Esophagus squamous epithelium (tissue), 5 donors: Measurements from ENCODE around the gene BRME1. TPM values are rescaled to one million over a fixed set of nuclear protein-coding genes. Genes with fewer than 3 reads are reported as not detected.

ENCODE experiments used
- DNase-seq: peaks from one replicate; lab custom pipeline; 2025; lab: John Stamatoyannopoulos, UW
- H3K27ac ChIP-seq, 4 donors: fragments of 200-600 bp; sonication (generic); one replicate each; pipeline ENCODE4 v1.5.1; 2016 to 2019; ENCODE audit warnings: mild to moderate bottlenecking in 1 of 4
- H3K27me3 ChIP-seq, 4 donors: fragments of 200-600 bp; sonication (generic); 1 replicate in 3 of 4; 2 replicates in 1 of 4; pipeline versions ENCODE4 v1.5.1 to v1.6.0; 2017 to 2021; ENCODE audit warnings: antibody characterized with exemption in 1 of 4
- H3K36me3 ChIP-seq, 3 donors: fragments of 200-600 bp; sonication (generic); one replicate each; pipeline ENCODE4 v1.5.1; 2016 to 2019
- H3K4me1 ChIP-seq, 3 donors: fragments of 200-600 bp; sonication (generic); one replicate each; pipeline ENCODE4 v1.5.1; 2017 to 2019
- H3K4me3 ChIP-seq, 4 donors: fragments of 200-600 bp; sonication (generic); 1 replicate in 3 of 4; 2 replicates in 1 of 4; pipeline ENCODE4 v1.5.1; 2016 to 2019; ENCODE audit warnings: mild to moderate bottlenecking in 2 of 4, moderate library complexity in 1 of 4
- H3K9me3 ChIP-seq, 3 donors: fragments of 200-600 bp; sonication (generic); one replicate each; pipeline ENCODE4 v1.5.1; 2016 to 2019
- CTCF ChIP-seq, 6 experiments: fragments of 450-650 bp in 4 of 6; fragments of 200-600 bp in 2 of 6; sonication (generic) in 2 of 6; IDR thresholded peaks; one replicate each; pipeline ENCODE4 v1.5.1; 2016 to 2019; ENCODE audit warnings: antibody characterized with exemption in 6 of 6, mild to moderate bottlenecking in 4 of 6, moderate library complexity in 4 of 6
- POLR2A ChIP-seq, 4 donors: fragments of 450-650 bp; IDR thresholded peaks; one replicate each; pipeline ENCODE4 v1.6.1; 2017; ENCODE audit warnings: antibody characterized with exemption in 4 of 4, mild to moderate bottlenecking in 4 of 4, moderate library complexity in 3 of 4
- WGBS, 2 donors: methylation state at CpG; one replicate each; pipeline ENCODE4 v1.1.5; 2018; 5-methylcytosine and 5-hydroxymethylcytosine counted together
- intact Hi-C: fragments of 100-400 bp; cut with DNase I; formaldehyde crosslinking; loops from one replicate; pipeline ENCODE4 v1.15.0; 2022
- total RNA-seq, 4 donors: library from RNA; depleted of rRNA; stranded (reverse); fragments of >200 nt; gene quantifications; one replicate each; pipeline ENCODE4 v1.1.0, GENCODE V29; 2016
- donor health status: DM: yes; HTN: yes; CAD: no.

The BRME1 gene
- total RNA-seq, 4 donors from 2014 or later, result 1.8 to 6.3 (median 4.0) TPM

DNA sequence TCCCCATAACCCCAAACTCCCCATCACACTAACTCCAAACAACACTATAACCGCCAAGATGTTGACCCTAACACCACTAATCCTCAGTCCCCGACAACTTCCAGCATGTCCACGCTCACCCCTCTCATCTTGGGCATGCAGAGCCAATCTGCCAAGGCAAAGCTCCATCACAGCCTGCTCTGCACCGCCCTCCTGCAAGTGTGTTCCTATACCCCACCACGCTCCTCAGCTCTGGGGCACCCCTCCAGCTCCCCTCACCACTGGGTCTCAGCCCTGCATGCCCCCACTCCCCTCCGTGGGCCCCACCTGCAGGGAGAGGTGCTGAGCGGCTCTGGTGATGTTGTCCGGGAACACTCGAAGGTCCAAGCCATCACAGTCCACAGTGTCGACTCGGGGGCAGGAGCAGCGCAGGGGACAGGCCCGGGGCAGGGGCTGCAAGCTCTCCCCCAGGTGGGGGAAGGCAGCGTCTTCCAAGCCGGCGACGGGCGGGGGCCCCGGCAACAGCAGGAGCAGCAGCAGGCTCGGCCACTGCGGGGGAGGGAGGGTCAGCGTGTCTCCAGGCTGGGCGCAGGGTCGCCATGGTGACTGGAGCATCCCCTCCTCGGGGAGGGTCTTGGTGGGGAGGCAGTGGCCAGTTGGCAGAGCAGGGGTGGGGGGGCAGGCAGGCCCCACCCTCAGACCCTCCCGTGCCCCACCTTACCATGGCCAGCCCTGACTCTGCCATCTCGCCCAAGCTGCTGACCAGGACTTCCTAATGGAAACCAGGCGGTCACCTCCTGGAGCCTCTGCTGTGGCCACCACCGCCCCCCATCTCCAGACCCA lies 31.8 kb upstream of the BRME1 start:
- H3K9me3 ChIP-seq, result no peaks in the 10 kb centered on the region
- H3K27me3 ChIP-seq, result peaks cover 0 to 42% (median 0%) of the 10 kb centered on the region in 4 donors
- H3K36me3 ChIP-seq, result no peaks in the 10 kb centered on the region
- intact Hi-C loops, result no loop called here
- 18 to 32% methylated on average over 4 of the region's 29 CpGs for WGBS, 2 donors
- no peak for TF ChIP-seq CTCF (IDR thresholded peaks at IDR 0.05)
- TF ChIP-seq POLR2A (IDR thresholded peaks at IDR 0.05), result no peak
- peak overlapping the region in 3 of 4 donors; percentile 17 to 37 (median 32) for H3K4me3 ChIP-seq
- no peak for DNase-seq
- H3K27ac ChIP-seq, result no peak overlapping the region
- peaks cover 0 to 17% (median 0%) of the 10 kb centered on the region in 3 donors for H3K4me1 ChIP-seq

DNA sequence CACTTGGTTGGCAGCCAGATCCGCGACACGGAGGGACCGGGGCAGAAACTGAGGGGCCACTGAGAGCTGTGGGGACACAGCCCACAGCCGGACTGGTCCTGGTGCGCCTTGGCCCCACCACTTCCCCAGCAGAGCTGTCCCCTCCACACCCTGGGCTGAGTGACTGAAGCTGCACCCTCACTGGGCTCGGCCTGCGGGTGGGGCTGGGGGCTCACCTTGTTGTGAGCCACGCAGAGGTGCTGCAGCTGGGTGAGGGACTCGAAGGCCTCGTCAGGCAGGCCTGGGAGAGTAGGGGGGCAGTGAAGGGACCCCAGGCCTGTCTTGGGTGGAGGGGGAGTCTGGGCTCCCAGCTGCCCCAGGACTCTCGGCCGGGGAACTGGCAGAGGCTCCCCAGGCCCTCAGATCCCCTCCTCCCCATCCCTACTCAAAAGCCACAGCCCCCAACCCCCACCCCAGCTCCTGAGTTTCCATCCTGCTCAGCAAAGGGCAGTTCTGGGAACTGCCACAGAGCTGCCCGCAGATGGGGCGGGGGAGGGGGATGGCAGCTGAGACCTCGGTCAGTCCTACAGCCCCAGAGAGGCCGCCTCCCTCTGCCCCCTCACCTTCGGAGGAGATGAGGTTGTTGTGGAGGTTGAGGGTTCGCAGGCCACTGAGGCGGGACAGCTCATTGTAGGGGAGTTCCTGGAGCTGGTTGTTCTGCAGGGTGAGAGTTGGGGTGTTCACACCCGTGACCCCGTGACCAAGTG lies 30.0 kb upstream of the BRME1 start:
- Histone ChIP-seq H3K4me3 (no peak overlapping the region), H3K9me3 (no peaks in the 10 kb centered on the region), H3K27me3 (peaks cover 0 to 42% (median 0%) of the 10 kb centered on the region in 4 donors), H3K36me3 (peaks cover 0 to 10% (median 0%) of the 10 kb centered on the region in 3 donors), H3K27ac (no peak overlapping the region), H3K4me1 (peaks cover 0 to 22% (median 0%) of the 10 kb centered on the region in 3 donors)
- 71 to 82% methylated on average over 7 to 8 of the region's 22 CpGs for WGBS, 2 donors
- intact Hi-C loops, result no loop called here
- TF ChIP-seq CTCF (IDR thresholded peaks at IDR 0.05), result no peak
- TF ChIP-seq POLR2A (IDR thresholded peaks at IDR 0.05), result no peak
- no peak for DNase-seq

DNA sequence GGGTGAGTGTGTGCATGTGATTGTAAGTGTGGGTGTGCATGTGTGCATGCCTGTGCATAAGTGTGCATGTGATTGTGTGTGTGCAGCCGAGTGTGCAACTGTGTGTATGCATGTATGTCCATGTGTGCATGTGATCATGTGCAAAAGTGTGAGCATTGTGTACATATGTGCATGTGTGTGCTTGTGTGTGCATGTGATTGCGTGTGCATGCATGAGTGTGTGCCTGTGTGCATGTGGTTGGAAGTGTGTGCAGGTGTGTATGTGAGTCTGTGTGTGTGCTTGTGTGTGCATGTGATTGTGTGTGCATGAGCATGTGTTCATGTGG lies 28.8 kb upstream of the BRME1 start:
- WGBS, 2 donors, result 100% methylated on average over 2 of the region's 2 CpGs
- H3K27me3 ChIP-seq, result peaks cover 0 to 42% (median 0%) of the 10 kb centered on the region in 4 donors

DNA sequence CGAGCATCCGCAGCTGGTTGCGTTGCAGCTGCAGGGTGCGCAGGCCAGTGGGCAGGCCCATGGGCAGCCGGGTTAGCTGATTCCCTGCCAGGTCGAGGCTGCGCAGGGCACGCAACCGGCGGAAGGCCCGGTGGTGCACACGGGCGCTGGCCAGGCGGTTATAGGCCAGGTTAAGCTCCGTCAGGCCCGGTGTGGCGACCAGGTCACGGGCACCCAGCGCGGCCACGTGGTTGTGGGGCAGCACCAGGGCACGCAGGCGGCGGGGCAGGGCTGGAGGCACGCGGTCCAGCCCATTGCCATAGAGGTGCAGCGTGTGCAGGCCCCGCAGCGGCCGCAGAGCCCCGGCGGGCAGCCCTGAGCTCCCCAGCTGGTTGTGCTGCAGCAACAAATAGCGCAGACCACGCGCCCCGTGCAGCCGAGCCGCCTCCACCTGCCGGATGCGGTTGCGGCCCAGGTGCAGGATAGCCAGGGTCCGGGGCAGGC lies 27.0 kb upstream of the BRME1 start:
- no peak for DNase-seq
- Histone ChIP-seq H3K4me1 (peaks cover 0 to 12% (median 0%) of the 10 kb centered on the region in 3 donors), H3K9me3 (no peaks in the 10 kb centered on the region), H3K27me3 (peaks cover 0 to 32% (median 0%) of the 10 kb centered on the region in 4 donors), H3K4me3 (no peak overlapping the region), H3K27ac (no peak overlapping the region), H3K36me3 (peaks cover 0 to 36% (median 3%) of the 10 kb centered on the region in 3 donors)
- 90 to 93% methylated on average over 3 to 19 of the region's 42 CpGs for WGBS, 2 donors
- no peak for TF ChIP-seq POLR2A (IDR thresholded peaks at IDR 0.05)
- TF ChIP-seq CTCF (IDR thresholded peaks at IDR 0.05), result no peak
- intact Hi-C loops, result no loop called here

More for the DNA sequence above, 28.8 kb upstream of the BRME1 start:
- intact Hi-C loops, result no loop called here
- TF ChIP-seq POLR2A (IDR thresholded peaks at IDR 0.05), result no peak
- TF ChIP-seq CTCF (IDR thresholded peaks at IDR 0.05), result no peak
- peaks cover 0 to 22% (median 3%) of the 10 kb centered on the region in 3 donors for H3K36me3 ChIP-seq
- H3K4me3 ChIP-seq, result no peak overlapping the region
- no peak overlapping the region for H3K27ac ChIP-seq
- no peak for DNase-seq
- H3K9me3 ChIP-seq, result no peaks in the 10 kb centered on the region
- H3K4me1 ChIP-seq, result peaks cover 0 to 22% (median 0%) of the 10 kb centered on the region in 3 donors
